A204.1 (cell line): Measurements from ENCODE around the gene MLST8.
"Not testable (repeated sequence)": the region's sequence is repeated elsewhere in the genome, so short reads cannot be mapped to it uniquely, and the experiment has no call there.

Experiments used
- FAIRE-seq: peaks from 2 replicates; lab custom pipeline; 2012; peaks lifted over from hg19 to GRCh38; lab: Jason Lieb, UNC

The MLST8 gene

DNA sequence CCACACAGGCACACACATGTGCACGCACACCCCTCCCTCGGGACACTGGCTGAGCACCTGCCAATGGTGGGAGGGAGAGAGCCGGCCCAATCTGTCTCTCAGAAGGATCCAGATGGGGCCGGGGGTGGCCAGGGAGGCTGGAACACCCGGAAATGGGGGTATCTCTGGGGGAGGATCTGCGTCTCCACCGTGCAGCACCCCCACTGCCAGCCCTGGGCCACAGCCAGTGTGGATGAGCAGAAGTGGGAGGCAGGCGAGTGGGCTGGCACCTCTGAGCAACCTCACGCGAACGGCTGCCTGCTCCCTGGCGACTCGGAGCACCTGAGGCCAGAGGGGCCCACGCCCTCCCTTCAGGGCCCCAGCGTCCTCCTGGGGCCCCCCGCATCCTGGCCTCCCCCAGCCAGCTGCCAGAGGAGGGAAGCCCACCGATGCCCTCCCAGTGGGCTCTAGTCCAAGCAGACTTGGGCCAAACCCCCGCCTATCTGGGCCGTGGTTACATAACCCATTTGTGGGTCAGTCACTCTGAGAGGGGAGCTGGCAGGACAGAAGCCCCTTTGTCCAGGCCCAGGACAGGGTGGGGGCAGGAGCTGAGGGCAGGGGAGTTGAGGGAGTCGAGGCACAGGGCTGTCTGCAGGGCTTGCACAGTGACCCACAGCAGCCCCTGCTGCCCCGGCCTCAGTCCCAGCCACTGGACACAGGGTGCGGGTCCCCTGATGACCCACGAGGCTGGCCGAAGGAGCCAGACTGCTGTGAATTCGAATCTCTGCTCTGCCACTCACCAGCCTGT lies 14.4 kb upstream of the MLST8 start:
- no peak for FAIRE-seq

DNA sequence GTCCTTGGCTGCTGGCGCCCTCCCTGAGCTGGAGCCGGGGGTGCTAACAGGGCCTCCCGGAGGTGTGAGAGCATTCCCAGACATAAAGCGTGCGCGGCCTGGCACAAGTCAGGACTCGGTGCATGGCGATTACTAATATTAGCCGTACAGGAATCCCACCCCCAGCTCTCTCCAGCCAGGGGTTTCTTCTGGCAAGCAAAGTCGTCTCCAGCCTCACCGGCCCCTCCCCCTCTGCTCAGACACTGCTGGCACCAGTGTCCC lies 13.9 kb upstream of the MLST8 start:
- FAIRE-seq, result no peak

DNA sequence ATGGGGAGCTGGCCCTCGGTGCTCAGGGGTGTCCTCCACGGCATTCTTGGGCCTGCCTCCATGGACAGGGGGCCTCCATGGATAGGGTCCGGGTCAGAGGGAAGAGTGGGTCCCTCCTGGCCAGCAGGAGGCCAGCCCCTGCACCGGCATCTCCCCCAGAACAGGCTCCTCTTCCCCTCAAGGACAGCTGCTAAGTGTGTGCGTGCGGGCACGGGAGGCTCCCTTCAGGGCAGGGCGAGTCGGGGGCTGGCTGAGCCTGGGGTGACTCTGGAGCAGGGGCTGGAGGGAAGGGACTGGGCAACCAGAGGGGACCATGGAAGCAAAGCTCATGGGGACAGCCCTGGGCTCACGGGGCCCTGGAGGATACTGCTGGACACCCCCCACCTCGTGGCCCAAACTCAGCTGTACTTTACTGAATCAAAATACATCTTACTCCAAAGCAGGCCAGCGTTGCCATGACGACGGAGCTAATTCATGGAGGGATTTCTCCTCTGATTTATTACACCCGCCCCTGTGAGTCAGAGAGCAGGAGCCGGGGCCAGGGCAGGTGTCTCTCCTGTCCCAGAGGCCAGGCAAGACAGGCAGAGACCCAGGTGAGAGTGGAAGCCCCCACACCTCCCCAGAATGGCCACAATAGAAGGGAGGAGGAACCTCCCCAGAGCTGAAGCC lies 11.0 kb upstream of the MLST8 start:
- no peak for FAIRE-seq

DNA sequence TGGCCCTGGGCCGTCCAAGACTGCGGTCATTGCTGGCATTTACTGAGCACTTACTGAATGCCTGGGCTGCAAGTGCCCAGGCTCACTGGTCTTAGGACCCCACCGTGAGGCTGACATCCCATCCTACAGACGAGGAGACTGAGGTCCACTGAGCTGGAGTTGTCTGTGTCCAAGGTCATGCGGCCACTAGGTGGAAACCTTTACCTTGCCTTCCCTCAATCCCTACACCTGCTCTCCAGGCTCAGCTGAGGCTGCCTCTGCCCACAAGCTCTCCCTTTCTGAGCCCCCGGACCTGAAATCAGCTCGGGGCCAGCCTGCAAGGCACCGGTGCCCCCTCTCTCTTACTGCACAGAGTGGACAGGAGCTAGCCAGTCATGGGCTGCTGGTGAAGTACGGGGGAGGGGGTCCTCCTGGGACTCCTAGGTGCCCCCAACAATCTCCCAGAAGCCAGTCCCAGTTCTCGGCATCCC lies 10.4 kb upstream of the MLST8 start:
- no peak for FAIRE-seq

DNA sequence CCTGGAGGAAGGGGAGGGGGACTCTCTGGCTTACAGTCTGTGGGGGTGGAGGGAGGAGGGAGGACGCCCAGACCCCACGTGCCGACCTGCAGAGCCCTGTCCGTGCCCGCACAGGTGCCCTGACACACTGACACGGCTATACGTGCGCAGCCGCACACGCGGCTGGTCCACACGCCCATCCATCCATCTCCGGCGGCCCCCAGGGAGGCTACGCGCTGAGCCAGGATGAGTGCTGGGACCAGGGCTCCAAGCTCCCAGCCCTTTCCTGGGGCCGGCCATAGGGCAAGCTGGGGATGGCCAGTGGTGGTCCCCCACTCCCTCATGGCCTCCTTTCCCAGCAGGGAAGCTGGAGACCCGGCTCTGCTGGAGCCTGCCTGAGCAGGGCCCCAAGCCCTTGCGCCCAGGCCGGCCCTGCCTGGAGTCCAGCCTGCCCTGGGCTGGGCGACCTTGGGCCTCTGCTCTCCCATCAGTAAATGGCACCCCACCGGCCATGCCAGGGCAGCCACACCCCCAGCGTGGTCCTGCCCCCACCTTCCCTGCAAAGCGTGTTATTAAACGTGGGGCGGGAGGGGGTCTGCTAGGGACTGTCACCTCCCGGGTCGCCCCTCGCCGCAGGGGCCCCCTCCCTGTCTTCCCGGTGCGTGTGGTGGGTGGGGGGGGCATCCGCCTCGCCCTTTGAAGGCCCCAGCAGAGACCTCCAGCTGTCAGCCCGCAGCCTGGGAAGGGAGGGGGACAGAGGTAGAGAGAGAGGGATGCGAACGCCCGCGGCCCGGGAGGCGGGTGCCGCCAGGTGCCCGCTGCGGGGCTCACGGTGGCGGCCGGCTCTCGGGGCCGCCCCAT lies 9.7 kb upstream of the MLST8 start:
- FAIRE-seq, result no peak

DNA sequence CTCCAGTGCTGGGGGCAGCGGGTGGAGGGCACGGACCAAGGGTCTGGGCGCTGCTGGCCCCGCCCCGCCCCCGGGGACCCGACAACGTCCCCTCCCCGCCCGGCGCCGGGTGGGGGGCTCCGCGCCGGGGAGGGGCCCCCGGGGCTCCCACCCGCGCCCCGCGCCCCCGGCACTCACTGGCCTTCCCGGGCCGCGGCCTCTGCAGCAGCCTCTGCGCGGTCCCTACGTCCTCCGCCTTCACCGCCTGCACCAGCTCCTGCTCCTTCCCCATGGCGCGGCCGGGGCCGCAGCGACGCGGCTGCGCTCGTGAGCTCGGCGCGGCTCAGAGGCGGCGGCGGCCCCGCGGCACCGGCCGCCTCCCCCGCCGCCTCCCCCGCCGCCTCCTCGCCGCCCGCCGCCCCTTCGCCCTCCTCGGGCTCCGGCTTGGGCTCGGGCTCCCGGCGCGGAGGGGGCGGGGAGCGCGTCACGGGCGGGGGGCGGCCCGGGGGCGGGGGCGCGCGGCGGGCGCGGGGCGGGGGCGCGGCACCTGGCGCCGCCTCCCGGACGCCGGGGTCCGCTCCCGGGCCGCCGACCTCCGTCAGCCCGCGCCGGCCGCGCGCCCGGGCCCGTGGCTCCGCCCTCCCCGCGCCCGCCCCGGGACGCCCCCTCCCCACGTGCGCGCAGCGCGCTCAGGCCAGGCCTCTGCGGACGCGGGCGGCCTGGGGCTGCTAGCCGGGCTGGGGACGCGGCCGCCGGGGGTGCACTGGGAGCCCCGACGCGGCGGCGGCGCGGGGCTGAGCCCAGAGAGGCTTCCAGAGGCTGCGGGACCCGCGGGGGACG lies 8.9 kb upstream of the MLST8 start, which contains the start of gene CASKIN1:
Gene CASKIN1 (minus strand): TSS at position 444 of the 819 bp plus-strand sequence. CDS start 173 bp downstream, at position 271.
- FAIRE-seq, result no peak

DNA sequence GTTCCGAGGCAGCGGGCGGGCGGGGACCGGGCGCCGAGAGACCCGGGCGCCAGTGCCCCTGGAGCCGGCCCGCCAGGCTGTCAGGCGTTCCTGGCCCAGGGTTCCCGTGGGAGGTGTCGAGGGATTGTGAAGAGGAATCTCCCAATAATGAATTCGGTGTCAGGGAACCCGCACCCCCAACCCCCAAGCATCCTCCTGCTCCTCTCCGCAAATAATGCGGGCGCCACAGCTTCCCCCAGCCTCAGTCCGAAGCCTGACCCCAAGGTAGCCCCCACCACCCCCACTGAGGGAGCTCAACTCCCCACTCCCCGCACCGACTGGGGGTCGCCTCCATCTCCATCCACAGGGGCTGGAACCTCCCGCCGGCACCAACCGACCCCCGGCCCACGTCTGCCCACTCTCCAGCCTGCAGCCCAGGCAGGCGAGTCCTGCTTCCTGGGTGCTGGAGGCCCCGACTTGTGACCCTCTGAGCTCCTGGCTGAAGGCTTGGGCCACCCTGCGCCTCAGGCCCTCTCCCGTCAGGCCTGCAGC lies 8.2 kb upstream of the MLST8 start:
- FAIRE-seq, result no peak

DNA sequence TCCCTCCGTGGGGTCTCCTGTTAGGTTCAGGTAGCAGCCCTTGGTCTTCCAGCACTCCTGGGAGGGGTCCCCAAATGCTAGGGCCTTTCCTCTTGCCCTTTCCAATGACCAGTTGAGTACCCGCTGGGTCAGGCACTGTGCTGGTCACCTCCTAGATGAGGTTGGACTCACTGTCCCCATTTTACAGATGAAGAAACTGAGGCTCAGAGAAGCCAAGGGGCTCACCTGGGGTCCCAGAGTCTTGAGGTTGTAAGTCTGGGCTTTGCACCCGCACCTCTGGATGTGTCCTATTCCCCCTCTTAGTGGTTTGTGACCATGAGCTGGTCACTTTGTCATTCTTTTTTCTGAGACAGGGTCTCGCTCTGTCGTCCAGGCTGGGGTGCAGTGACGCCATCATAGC lies 7.5 kb upstream of the MLST8 start:
- no peak for FAIRE-seq

DNA sequence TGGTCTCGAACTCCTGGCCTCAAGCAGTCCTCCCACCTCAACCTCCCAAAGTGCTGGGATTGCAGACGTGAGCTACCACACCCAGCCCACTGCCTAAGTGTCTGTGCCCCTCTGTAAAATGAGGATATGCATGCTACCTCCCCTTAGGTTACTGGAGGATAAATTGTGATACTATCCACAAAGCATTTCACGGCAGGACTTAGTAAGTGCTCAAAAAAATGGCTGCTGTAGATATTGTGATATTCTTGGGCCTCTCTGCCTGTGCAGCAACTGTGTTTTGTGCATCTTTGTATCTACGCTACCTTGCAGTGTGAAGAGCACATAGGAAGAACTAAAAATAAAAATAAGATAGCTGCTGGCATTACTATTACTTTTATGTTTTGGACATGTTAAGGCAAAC lies 7.0 kb upstream of the MLST8 start:
- no peak for FAIRE-seq

DNA sequence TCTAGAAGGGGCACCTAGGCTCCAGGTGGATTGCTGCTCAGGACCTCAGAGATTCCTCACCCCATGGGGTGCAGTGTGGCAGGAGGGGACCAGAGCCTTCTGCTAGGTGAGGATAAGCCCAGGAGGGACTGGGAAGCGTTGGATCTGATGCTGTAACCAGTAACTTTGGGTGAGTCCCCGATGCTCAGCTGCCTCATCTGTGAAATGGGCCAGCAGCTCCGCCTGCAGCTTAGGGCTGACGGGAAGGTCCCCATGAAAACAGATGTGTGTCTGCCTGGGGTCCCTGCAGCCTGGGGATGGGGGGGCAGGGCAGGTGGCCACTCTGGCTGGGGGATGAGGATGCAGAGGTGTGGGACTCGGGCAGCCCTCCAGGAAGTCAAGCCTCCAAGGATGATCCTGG lies 6.2 kb upstream of the MLST8 start:
- no peak for FAIRE-seq

DNA sequence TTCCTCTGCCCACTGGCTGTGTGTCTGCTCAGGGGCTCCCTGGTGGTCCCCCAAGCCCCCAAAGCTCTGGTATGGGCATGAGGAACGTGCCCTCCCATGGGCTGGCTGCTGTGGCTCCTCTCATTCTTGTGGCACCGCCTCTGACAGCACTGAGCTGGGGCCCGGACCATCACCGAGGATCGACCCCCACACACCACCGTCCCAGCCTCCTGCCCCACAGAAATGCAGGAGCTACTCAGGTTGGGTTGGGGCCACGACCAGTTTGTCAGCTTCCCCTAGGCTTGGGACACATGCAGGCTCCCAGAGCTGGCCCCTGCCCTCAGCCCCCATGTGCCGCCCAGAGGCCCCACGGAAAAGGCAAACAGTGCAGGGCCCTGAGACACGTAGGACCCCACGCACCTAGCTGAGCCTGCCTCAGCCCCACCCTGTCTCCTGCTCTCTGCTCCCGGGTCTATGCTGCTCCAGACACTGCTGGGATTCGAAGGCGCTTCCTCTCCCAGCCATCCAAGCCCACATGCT lies 5.6 kb upstream of the MLST8 start:
- no peak for FAIRE-seq

DNA sequence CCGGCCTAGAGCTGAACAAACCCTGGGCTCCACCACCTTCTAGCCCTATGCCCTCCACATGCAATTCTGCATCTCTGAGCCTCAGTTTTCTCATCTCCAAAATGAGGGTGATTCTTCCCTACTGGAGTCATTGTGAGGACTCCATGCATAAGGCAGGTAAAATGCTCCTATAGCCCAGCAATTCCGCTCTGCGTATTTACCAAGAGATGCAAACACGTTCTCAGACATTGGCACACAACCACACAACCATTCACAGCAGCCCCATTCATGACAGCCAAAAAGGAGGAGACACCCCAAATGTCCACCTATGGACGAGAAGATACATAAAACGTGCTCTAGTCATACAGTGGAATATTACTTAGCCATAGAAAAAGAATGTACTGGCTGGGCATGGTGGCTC lies 4.9 kb upstream of the MLST8 start:
- FAIRE-seq, result no peak

DNA sequence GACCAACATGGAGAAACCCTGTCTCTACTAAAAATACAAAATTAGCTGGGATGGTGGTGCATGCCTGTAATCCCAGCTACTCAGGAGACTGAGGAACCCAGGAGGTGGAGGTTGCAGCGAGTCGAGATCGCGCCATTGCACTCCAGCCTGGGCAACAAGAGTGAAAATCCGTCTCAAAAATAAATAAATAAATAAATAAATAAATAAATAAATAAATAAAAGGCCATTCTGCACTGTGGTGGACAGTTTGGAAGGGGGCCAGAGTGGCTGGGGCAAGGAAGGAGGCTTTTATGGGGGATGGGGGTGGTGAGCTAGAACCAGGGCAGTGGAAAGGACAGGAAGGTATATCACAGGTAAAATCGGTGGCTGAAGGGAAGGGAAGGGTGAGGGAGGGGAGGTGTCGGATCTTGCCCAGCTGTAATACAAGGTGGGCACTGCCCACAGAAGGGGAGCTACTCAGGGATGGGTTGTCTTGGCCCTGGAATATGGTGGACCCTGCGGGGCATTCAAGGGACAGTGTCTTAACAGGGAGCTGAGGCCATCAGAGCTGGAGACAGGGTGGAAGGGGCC lies 2.0 kb upstream of the MLST8 start:
- not testable (repeated sequence) for FAIRE-seq

DNA sequence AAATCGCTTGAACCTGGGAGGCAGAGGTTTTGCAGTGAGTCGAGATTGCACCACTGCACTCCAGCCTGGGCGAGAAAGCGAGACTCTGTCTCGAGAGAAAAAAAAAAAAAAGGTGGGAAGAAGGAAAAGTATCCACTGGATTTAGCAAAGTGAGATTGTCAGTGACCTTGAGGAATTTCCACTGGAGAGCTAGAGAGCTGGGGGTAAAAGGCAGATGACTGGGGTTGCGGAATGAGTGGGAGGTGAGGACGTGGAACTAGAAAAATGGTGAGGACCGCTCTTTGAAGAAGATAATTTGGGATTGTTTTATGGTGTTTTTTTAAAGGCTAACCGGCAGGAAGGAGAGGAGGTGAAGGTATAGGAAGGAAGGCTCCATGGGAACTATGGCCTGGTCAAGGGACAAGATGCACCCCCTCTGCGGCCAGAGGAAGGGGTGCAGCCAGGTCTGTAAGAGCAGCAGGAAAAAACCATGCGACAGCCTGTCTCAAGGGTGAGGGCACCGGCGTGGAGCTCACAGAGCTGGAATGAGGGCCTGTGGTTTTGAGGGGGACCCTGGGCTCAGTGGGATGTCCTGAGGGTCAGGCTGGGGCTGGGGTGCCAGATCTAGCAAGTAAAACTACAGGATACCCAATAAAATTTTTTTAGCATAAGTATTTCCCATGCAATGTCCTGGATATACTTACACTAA lies 694 bp upstream of the MLST8 start:
- no peak for FAIRE-seq

DNA sequence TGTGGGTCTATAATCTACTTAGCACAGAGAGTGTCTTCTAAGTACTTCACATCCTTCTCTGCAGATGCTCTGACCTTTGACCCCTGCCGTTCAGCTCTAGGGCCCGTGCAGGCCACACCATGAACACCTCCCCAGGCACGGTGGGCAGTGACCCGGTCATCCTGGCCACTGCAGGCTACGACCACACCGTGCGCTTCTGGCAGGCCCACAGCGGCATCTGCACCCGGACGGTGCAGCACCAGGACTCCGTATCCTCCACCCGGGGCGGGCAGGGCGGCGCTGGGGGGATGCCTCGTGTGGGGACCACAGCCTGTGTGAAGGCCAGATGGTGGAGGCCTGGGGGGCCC lies 686 bp downstream of the MLST8 start:
- no peak for FAIRE-seq

DNA sequence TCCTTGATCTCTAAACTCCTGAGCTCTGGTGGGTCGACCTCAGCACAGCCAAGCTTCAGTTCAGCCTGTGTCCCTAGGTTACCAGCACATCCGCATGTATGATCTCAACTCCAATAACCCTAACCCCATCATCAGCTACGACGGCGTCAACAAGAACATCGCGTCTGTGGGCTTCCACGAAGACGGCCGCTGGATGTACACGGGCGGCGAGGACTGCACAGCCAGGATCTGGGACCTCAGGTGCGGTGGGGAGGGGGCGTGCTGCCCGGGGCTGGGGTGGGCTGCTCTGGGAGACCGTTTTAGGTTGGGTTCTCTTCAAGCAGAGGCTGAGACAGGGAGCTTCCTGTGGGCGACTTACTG lies 1.1 kb downstream of the MLST8 start:
- FAIRE-seq, result no peak

DNA sequence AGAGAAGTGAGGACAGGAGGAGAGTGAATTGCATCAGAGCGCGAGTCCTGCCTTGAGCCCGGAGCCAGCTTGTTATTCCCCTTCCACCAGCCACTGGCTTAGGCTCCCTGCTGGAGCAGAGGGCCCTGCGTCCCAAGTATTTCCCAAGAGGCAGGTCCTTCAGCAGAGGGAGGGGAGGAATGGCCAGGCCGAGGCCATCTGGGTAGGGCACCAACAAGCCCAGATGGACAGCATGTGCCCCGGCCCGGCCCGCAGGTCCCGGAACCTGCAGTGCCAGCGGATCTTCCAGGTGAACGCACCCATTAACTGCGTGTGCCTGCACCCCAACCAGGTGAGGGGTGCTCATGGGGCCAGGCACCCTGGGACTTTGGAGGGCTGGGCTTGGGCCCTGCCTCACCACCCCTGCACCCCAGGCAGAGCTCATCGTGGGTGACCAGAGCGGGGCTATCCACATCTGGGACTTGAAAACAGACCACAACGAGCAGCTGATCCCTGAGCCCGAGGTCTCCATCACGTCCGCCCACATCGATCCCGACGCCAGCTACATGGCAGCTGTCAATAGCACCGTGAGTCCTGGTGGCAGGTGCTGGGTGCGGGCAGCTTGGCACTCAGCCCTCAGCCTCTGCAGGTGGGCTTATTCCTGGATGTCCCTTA lies 1.7 kb downstream of the MLST8 start:
- FAIRE-seq, result no peak

DNA sequence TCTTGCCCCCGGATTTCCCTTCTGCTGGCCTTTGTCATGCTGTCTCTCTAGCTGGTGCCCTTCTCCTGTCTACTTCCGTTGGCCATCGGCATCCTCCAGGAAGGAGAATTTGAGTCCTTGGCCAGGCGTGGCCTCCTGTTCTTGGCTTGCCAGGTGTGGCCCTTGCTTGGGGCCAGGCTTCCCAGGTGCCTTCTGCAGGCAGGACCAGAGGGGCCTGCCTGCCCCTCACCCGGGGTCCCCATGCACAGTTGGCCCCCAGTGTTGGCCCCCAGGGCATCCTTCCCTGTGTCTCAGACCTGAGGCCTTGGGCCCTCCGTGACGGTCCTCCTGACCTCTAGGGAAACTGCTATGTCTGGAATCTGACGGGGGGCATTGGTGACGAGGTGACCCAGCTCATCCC lies 2.6 kb downstream of the MLST8 start:
- FAIRE-seq, result no peak

DNA sequence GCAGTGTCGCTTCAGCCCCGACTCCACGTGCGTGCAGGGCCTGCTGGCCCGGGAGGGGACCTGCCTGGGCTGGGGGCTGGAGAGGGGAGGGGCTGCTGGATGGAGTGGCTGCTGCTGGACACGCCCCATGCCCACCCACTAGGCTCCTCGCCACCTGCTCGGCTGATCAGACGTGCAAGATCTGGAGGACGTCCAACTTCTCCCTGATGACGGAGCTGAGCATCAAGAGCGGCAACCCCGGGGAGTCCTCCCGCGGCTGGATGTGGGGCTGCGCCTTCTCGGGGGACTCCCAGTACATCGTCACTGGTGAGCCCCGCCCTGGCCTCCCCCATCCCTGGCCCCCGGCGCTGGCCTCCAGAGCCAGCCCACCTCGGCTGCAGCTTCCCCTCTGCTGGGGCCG lies 3.1 kb downstream of the MLST8 start:
- no peak for FAIRE-seq

DNA sequence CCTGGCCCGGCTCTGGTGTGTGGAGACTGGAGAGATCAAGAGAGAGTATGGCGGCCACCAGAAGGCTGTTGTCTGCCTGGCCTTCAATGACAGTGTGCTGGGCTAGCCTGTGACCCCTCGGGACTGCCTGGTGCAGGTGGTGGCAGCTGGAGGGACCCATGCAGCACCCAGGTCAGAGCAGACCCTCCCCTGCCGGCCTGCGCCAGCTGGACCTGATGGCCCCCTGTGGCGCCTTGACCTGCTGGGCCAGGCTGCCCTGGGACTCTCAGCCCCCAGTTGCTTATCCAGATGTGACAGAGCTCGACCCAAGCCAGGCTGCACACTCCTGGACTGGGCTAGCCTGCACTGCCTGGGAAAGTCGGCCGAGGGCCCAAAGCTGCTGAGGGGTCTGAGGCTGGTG lies 3.5 kb downstream of the MLST8 start:
- FAIRE-seq, result no peak
